KG1 (cell line): ENCODE results near the gene RAET1E.
"Not testable (repeated sequence)": the region's sequence is repeated elsewhere in the genome, so short reads cannot be mapped to it uniquely, and the experiment has no call there.

ENCODE experiments used
- DNase-seq: peaks from one replicate; lab custom pipeline; 2025; lab: John Stamatoyannopoulos, UW

Gene RAET1E

GRCh38 chr6:149861603-149862423 is 36.1 kb downstream of the RAET1E start:
- no peak for DNase-seq

GRCh38 chr6:149860834-149861602 is 36.9 kb downstream of the RAET1E start:
- no peak for DNase-seq

DNA sequence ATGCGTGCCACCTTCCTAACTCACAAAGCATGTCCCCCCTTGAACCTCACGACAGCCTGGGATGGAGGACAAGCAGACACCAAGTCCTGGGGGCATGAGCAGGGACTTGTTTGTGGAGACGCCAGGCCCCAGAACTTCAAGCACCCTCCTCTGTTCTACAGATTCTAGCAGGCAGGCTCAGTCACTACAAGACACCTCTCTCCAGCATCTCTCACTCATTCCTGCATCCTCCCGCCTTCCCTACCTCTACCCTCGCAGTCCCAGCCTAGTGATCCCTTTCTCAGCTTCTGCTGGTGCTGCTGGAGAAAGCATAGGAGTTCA is 37.4 kb downstream of the RAET1E start:
- DNase-seq, result no peak

- DNase-seq, result no peak
These were observed 38.0 kb downstream of the RAET1E start for GRCh38 chr6:149859938-149860337.

- DNase-seq, result no peak
These were observed 38.5 kb downstream of the RAET1E start for GRCh38 chr6:149859368-149859767.

GRCh38 chr6:149857541-149857940 is 40.4 kb downstream of the RAET1E start:
- no peak for DNase-seq

- DNase-seq, result no peak
These were observed 41.5 kb downstream of the RAET1E start for GRCh38 chr6:149856256-149856994.

- no peak for DNase-seq
These were observed 42.2 kb downstream of the RAET1E start for GRCh38 chr6:149855741-149856140.

GRCh38 chr6:149855040-149855654 is 42.8 kb downstream of the RAET1E start:
- DNase-seq, result no peak

DNA sequence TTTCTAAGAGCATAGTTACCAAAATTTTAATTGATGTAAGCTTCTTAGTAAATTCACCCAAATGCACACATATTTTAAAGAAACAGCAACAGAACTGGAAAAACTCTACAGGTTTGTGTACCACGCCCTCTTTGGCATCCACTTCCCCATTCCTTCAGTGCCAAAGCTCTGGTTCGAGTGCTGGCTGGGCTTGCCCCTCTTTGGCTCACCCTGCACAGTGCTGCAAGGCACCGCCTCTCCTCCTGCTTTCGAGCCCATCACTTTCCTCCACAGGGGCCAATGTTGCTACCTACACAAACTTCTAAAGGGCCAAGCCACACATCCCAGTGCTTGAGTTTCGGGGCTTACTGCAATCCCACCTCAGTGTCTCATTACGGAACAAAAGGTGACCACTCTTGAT is 43.4 kb downstream of the RAET1E start:
- DNase-seq, result no peak

GRCh38 chr6:149854017-149854416 is 43.9 kb downstream of the RAET1E start:
- DNase-seq, result not testable (repeated sequence)

GRCh38 chr6:149852881-149853280 is 45.0 kb downstream of the RAET1E start:
- DNase-seq, result no peak

DNA sequence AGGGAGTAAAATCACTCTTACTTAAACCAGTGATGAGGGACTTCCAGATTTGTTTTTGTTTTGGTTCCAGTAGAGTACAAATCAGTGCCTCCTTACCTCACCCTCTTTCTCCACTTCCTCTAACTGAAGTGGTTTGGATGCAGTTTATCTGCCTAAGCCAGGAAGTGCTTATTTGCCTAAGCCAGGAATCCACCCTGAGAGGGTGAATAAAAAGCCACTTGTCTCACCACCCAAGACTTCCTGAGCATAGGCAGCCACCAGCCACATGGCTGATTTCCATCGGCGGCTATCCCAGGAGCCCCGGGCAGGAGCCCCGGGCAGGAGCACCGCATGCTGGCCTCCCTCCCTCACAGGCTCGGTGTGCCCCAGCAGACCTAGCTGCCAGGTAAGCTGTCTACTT is 45.7 kb downstream of the RAET1E start:
- DNase-seq, result no peak

DNA sequence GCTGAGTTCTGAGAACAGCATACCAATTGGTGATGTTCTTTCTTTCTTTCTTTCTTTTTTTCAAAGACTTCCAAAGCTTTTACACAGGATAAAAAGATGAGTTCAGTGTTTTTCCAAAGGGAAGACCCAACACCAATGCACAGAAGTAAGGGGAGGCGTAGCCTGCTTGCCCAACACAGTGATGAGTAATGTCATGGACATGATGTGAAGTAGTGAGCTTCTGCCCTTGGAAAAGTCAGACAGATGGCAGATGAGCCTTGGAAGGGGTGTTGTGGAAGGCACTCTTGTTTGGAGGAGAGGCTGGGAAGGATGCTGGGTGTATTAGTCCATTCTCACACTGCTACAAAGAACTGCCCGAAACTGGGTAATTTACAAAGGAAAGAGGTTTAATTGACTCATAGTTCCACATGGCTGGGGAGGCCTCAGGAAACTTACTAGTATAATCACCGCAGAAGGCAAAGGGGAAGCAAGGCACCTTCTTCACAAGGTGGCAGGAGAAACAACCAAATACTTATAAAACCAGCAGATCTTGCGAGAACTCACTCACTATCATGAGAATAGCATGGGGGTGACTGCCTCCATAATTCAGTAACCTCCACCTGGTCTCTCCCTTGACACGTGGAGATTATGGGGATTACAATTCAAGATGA is 46.3 kb downstream of the RAET1E start:
- DNase-seq, result no peak

DNA sequence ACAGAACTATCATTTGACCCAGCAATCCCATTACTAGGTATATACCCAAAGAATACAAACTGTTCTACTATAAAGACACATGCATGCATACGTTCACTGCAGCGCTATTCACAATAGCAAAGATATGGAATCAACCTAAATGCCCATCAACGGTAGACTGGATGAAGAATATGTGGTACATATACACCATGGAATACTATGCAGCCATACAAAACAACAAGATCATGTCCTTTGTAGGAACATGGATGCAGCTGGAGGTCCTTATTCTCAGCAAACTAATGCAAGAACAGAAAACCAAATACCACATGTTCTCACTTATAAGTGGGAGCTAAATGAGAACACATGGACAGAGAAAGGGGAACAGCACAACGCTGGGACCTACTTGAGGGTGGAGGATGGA is 49.6 kb downstream of the RAET1E start:
- not testable (repeated sequence) for DNase-seq
